HepG2 (cell line): ENCODE data around the gene AKR1A1. TPM values are rescaled to one million over a fixed set of nuclear protein-coding genes. Genes with fewer than 3 reads are reported as not detected.

Source experiments
- ATAD3A ChIP-seq: sonication (generic); formaldehyde crosslinking; IDR thresholded peaks from 2 replicates; pipeline ENCODE4 v1.4.0; 2020; ENCODE audit warnings: missing genetic modification reagents
- E2F5 ChIP-seq: sonication (generic); formaldehyde crosslinking; conservative IDR thresholded peaks from 2 replicates; pipeline ENCODE4 v1.4.0; 2020; ENCODE audit warnings: missing genetic modification reagents
- IKZF4 ChIP-seq: sonication (generic); formaldehyde crosslinking; IDR thresholded peaks from 2 replicates; pipeline ENCODE4 v1.5.1; 2020; ENCODE audit warnings: borderline replicate concordance, mild to moderate bottlenecking, low read depth, missing genetic modification reagents; ENCODE audit errors: not compliant biosample characterization
- KDM4B ChIP-seq: sonication (generic); formaldehyde crosslinking; IDR thresholded peaks from 2 replicates; pipeline ENCODE4 v1.4.0; 2020; ENCODE audit warnings: missing genetic modification reagents
- KDM5A ChIP-seq: fragments of 200-600 bp; sonication (generic); IDR thresholded peaks from 2 replicates; pipeline ENCODE4 v1.7.0; 2018; ENCODE audit warnings: antibody characterized with exemption, mild to moderate bottlenecking, low read length, borderline replicate concordance
- KLF16 ChIP-seq, 2 experiments: sonication (generic) in 1 of 2; formaldehyde crosslinking in 1 of 2; IDR thresholded peaks; 2 replicates each; pipeline versions ENCODE4 v1.6.1 to v1.8.0; 2016 to 2023; ENCODE audit warnings: missing genetic modification reagents in 2 of 2, missing compliant biosample characterization in 1 of 2
- MEIS1 ChIP-seq: sonication (generic); formaldehyde crosslinking; IDR thresholded peaks from 2 replicates; pipeline ENCODE4 v1.9.0; 2021; ENCODE audit warnings: mild to moderate bottlenecking, missing genetic modification reagents, moderate library complexity, borderline replicate concordance
- MIXL1 ChIP-seq: IDR thresholded peaks from 2 replicates; pipeline ENCODE4 v1.6.1; 2016
- MLLT10 ChIP-seq: sonication (generic); formaldehyde crosslinking; IDR thresholded peaks from 2 replicates; pipeline ENCODE4 v1.4.0; 2020; ENCODE audit warnings: missing genetic modification reagents
- NFE2 ChIP-seq: sonication (generic); formaldehyde crosslinking; IDR thresholded peaks from 2 replicates; pipeline ENCODE4 v1.4.0; 2020; ENCODE audit warnings: missing genetic modification reagents
- NFE2L2 ChIP-seq: fragments of 150-350 bp; IDR thresholded peaks from 2 replicates; pipeline ENCODE4 v1.6.1; 2014; ENCODE audit warnings: low read length
- ONECUT2 ChIP-seq: sonication (generic); formaldehyde crosslinking; IDR thresholded peaks from 2 replicates; pipeline ENCODE4 v1.4.0; 2020; ENCODE audit warnings: missing genetic modification reagents
- RFX3 ChIP-seq: IDR thresholded peaks from 2 replicates; pipeline ENCODE4 v1.6.1; 2016; ENCODE audit warnings: missing biosample characterization, missing genetic modification reagents
- SCMH1 ChIP-seq: sonication (generic); formaldehyde crosslinking; IDR thresholded peaks from 2 replicates; pipeline ENCODE4 v1.9.0; 2021; ENCODE audit warnings: missing genetic modification reagents, mild to moderate bottlenecking, borderline replicate concordance
- TEAD2 ChIP-seq: sonication (generic); formaldehyde crosslinking; IDR thresholded peaks from 2 replicates; pipeline ENCODE4 v1.9.0; 2021; ENCODE audit warnings: missing genetic modification reagents
- ZBTB2 ChIP-seq: sonication (generic); formaldehyde crosslinking; IDR thresholded peaks from 2 replicates; pipeline ENCODE4 v1.8.0; 2022; ENCODE audit warnings: low read depth, missing genetic modification reagents
- ZBTB43 ChIP-seq: sonication (generic); formaldehyde crosslinking; conservative IDR thresholded peaks from 2 replicates; pipeline ENCODE4 v1.4.0; 2020; ENCODE audit warnings: missing genetic modification reagents
- ZFP90 ChIP-seq: sonication (generic); formaldehyde crosslinking; IDR thresholded peaks from 2 replicates; pipeline ENCODE4 v1.8.0; 2022; ENCODE audit warnings: missing genetic modification reagents, mild to moderate bottlenecking, inconsistent platforms, borderline replicate concordance
- ZNF691 ChIP-seq: sonication (generic); formaldehyde crosslinking; IDR thresholded peaks from 2 replicates; pipeline ENCODE4 v1.4.0; 2020; ENCODE audit warnings: missing genetic modification reagents, low read depth, mild to moderate bottlenecking, borderline replicate concordance
- ZNF704 ChIP-seq: sonication (generic); formaldehyde crosslinking; IDR thresholded peaks from 2 replicates; pipeline ENCODE4 v1.8.1; 2023; ENCODE audit warnings: mild to moderate bottlenecking, inconsistent platforms, moderate library complexity, missing genetic modification reagents, borderline replicate concordance
- ZNF839 ChIP-seq: sonication (generic); formaldehyde crosslinking; IDR thresholded peaks from 2 replicates; pipeline ENCODE4 v1.4.0; 2020; ENCODE audit warnings: missing genetic modification reagents, mild to moderate bottlenecking, borderline replicate concordance
- ZSCAN29 ChIP-seq: sonication (generic); formaldehyde crosslinking; conservative IDR thresholded peaks from 2 replicates; pipeline ENCODE4 v1.4.0; 2020; ENCODE audit warnings: mild to moderate bottlenecking, missing genetic modification reagents
- polyA plus RNA-seq, 8 experiments: library from polyadenylated mRNA; depleted of rRNA in 3 of 8; stranded (reverse) in 7 of 8; unstranded in 1 of 8; fragments of >200 nt; fragmentation: Illumina TruSeq in 4 of 8; extraction: Trizol in 4 of 8; gene quantifications; 2 replicates each; pipeline versions ENCODE4 v1.2.1 to v1.2.3, GENCODE V29; 2011 to 2016; ENCODE audit warnings: low read depth in 4 of 8, missing spikeins in 1 of 8, mixed read lengths in 1 of 8; ENCODE audit not compliant: insufficient read depth in 1 of 8
- total RNA-seq, 5 experiments: library from RNA; depleted of rRNA; stranded (reverse); fragments of >200 nt; fragmentation: Illumina TruSeq; extraction: Trizol; gene quantifications; 2 replicates each; pipeline ENCODE4 v1.2.3, GENCODE V29; 2016; ENCODE audit warnings: low read depth in 1 of 5

AKR1A1 gene
- total and polyA plus RNA-seq, 2 of the 13 experiments (the other 11 are each of a cell fraction or from before 2014, with no cell fraction given): 181 to 217 TPM

GRCh38 chr1:45550401-45551351 is at the start of gene AKR1A1 (continued):
- no peak for TF ChIP-seq ATAD3A
- TF ChIP-seq KLF16 (CRISPR knock-in tag; IDR thresholded peaks at IDR 0.05): peak in 1 of 2 experiments; percentile 88; a peak in 2 of 4 replicates
- no peak; the same call in 1 of the 2 replicates for TF ChIP-seq ZNF704
- TF ChIP-seq ZNF839 (CRISPR knock-in tag): peak; percentile 74; the same call in 1 of the 2 replicates
- TF ChIP-seq E2F5: no peak
- TF ChIP-seq MEIS1 (CRISPR knock-in tag): peak; percentile 32; the same call in 1 of the 2 replicates
- TF ChIP-seq ZSCAN29 (CRISPR knock-in tag): no peak
- peak; percentile 89 for TF ChIP-seq TEAD2
- TF ChIP-seq ZNF691 (CRISPR knock-in tag): 0 out of 2 replicates have a peak, but pooled peaks have one; percentile 78
- TF ChIP-seq MIXL1 (CRISPR knock-in tag): peak; percentile 65
- TF ChIP-seq KDM4B (CRISPR knock-in tag): peak; percentile 12; the same call in 1 of the 2 replicates
- TF ChIP-seq IKZF4 (CRISPR knock-in tag): peak; percentile 93
- no peak for TF ChIP-seq MLLT10 (CRISPR knock-in tag)
- TF ChIP-seq ONECUT2 (CRISPR knock-in tag): peak; percentile 41; the same call in 1 of the 2 replicates
- no peak for TF ChIP-seq RFX3 (CRISPR knock-in tag)
- no peak for TF ChIP-seq NFE2L2
- TF ChIP-seq SCMH1 (CRISPR knock-in tag): no peak
- peak; percentile 31; the same call in 1 of the 2 replicates for TF ChIP-seq KDM5A
- peak; percentile 94 for TF ChIP-seq ZBTB43 (CRISPR knock-in tag)
- 0 out of 2 replicates have a peak, but pooled peaks have one; percentile 32 for TF ChIP-seq ZBTB2 (CRISPR knock-in tag)
- no peak for TF ChIP-seq NFE2 (CRISPR knock-in tag)
- peak; percentile 90; the same call in 1 of the 2 replicates for TF ChIP-seq ZFP90
